Suprapubic skin (tissue), 3 donors: ENCODE measurements around the gene ACAD9.

Source experiments
- POLR2AphosphoS5 ChIP-seq, 3 donors: sonication (generic); formaldehyde crosslinking; IDR thresholded peaks; one replicate each; pipeline ENCODE4 v1.6.1; 2017; ENCODE audit warnings: antibody characterized with exemption in 3 of 3
- TF ChIP-seq, protein P1 (sequence below), 2 donors: fragments of 200-600 bp in 1 of 2; fragments of 450-650 bp in 1 of 2; sonication (generic) in 1 of 2; IDR thresholded peaks; one replicate each; pipeline ENCODE4 v1.5.1; 2016 to 2019; ENCODE audit warnings: antibody characterized with exemption in 2 of 2, mild to moderate bottlenecking in 1 of 2, moderate library complexity in 1 of 2

DNA sequence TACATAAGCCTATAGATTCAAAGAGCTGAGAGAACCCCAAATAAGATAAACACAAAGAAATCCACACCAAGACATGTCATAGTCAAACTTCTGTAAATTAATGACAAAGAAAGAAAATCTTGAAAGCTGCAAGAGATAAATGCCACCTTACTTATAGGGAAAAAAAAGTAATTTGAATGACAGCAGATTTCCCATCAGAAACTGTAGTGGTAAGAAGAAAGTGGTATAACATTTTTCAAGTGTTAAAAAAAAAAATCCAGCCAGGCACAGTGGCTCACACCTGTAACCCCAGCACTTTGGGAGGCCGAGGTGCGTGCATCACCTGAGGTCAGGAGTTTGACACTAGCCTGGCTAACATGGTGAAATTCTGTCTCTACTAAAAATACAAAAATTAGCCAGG, 77.0 kb downstream of the ACAD9 start:
- TF ChIP-seq, protein P1, sequence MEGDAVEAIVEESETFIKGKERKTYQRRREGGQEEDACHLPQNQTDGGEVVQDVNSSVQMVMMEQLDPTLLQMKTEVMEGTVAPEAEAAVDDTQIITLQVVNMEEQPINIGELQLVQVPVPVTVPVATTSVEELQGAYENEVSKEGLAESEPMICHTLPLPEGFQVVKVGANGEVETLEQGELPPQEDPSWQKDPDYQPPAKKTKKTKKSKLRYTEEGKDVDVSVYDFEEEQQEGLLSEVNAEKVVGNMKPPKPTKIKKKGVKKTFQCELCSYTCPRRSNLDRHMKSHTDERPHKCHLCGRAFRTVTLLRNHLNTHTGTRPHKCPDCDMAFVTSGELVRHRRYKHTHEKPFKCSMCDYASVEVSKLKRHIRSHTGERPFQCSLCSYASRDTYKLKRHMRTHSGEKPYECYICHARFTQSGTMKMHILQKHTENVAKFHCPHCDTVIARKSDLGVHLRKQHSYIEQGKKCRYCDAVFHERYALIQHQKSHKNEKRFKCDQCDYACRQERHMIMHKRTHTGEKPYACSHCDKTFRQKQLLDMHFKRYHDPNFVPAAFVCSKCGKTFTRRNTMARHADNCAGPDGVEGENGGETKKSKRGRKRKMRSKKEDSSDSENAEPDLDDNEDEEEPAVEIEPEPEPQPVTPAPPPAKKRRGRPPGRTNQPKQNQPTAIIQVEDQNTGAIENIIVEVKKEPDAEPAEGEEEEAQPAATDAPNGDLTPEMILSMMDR (IDR thresholded peaks at IDR 0.05): no peak
- TF ChIP-seq POLR2AphosphoS5 (IDR thresholded peaks at IDR 0.05): no peak
